HCT116 (cell line): ENCODE measurements around the gene LKAAEAR1. TPM values are rescaled to one million over a fixed set of nuclear protein-coding genes. Genes with fewer than 3 reads are reported as not detected.

Experiments used
- ATAC-seq: fragments of 200-7000 bp; cut with Tn5 transposase; 2 replicates; pipeline ENCODE4 v1.9.1; 2020; ENCODE audit warnings: mild to moderate bottlenecking, moderate library complexity
- BruUV-seq: library from RNA; stranded (reverse); fragments of 400-500 nt; replicated peaks from 2 replicates; lab custom pipeline; 2021; lab: Mats Ljungman, UMichigan
- CTCF ChIA-PET: fragments of 300-600 bp; sonication (Branson Sonifier 250); formaldehyde crosslinking; loops from one replicate; lab custom pipeline; 2021; ENCODE audit warnings: antibody characterized with exemption; lab: Charles Lee
- POLR2A ChIA-PET: fragments of 300-600, 350-600 bp; sonication (Branson Sonifier 250); formaldehyde crosslinking; loops from one replicate; lab custom pipeline; 2021; ENCODE audit warnings: antibody characterized with exemption; lab: Charles Lee
- RAD21 ChIA-PET, 2 experiments: fragments of 300-600 bp; sonication (Branson Sonifier 250); formaldehyde crosslinking; loops; one replicate each; lab custom pipeline; 2023; ENCODE audit warnings: low total read pairs in 2 of 2; ENCODE audit not compliant: uncharacterized antibody in 2 of 2, unreplicated experiment in 2 of 2, low non-redundant PET in 1 of 2; lab: Charles Lee
- DNase-seq: peaks from one replicate; pipeline ENCODE4 v3.0.0-alpha.2; 2010; ENCODE audit warnings: low read depth, low spot score
- H2AFZ ChIP-seq: fragments of 200-600 bp; shearing (Covaris generic), sonication (generic); 2 replicates; pipeline ENCODE4 v1.6.1; 2017; ENCODE audit warnings: low read depth, mixed run types, mixed read lengths, antibody characterized with exemption, low read length; ENCODE audit not compliant: poor library complexity, severe bottlenecking
- H3K27ac ChIP-seq: 2 replicates; pipeline ENCODE4 v1.5.1; 2012; ENCODE audit warnings: low read depth, low read length
- H3K27me3 ChIP-seq: fragments of 200-600 bp; sonication (generic); 2 replicates; pipeline ENCODE4 v1.6.1; 2016; ENCODE audit warnings: mixed run types, low read length, mixed read lengths; ENCODE audit not compliant: insufficient read depth
- H3K36me3 ChIP-seq, 2 experiments: fragments of 200-500 bp in 1 of 2; fragments of 200-600 bp in 1 of 2; sonication (Bioruptor generic) in 1 of 2; sonication (generic) in 1 of 2; 2 replicates each; pipeline versions ENCODE4 v1.5.1 to v1.6.1; 2014 to 2016; ENCODE audit warnings: low read length in 2 of 2, inconsistent platforms in 1 of 2, mixed read lengths in 1 of 2, mixed run types in 1 of 2; ENCODE audit not compliant: insufficient read depth in 2 of 2, control insufficient read depth in 1 of 2
- H3K4me1 ChIP-seq, 2 experiments: fragments of 200-600 bp in 1 of 2; sonication (generic) in 1 of 2; 2 replicates each; pipeline versions ENCODE4 v1.5.1 to v1.6.1; 2012 to 2017; ENCODE audit warnings: low read length in 2 of 2, inconsistent platforms in 1 of 2, mild to moderate bottlenecking in 1 of 2, mixed read lengths in 1 of 2, mixed run types in 1 of 2, moderate library complexity in 1 of 2; ENCODE audit not compliant: insufficient read depth in 2 of 2, control insufficient read depth in 1 of 2
- H3K4me2 ChIP-seq: fragments of 200-600 bp; sonication (generic); 2 replicates; pipeline ENCODE4 v1.6.1; 2017; ENCODE audit warnings: mixed run types, low read length, mixed read lengths
- H3K4me3 ChIP-seq, 2 experiments: fragments of 200-600 bp in 1 of 2; sonication (generic) in 1 of 2; replicated peaks in 1 of 2; 2 replicates each; pipeline ENCODE4 v1.5.1; 2011 to 2016; ENCODE audit warnings: low read length in 2 of 2, control low read depth in 1 of 2, low read depth in 1 of 2, mild to moderate bottlenecking in 1 of 2, mixed read lengths in 1 of 2, mixed run types in 1 of 2
- H3K79me2 ChIP-seq: fragments of 200-600 bp; sonication (generic); 2 replicates; pipeline ENCODE4 v1.6.1; 2017; ENCODE audit warnings: mild to moderate bottlenecking, mixed run types, low read length, moderate library complexity, mixed read lengths; ENCODE audit not compliant: insufficient read depth
- H3K9ac ChIP-seq: fragments of 200-600 bp; sonication (generic); 2 replicates; pipeline ENCODE4 v1.6.1; 2016; ENCODE audit warnings: low read length, mixed read lengths
- H3K9me2 ChIP-seq: fragments of 200-600 bp; sonication (generic), shearing (Covaris generic); 2 replicates; pipeline ENCODE4 v1.6.1; 2017; ENCODE audit warnings: mixed run types, mild to moderate bottlenecking, moderate library complexity; ENCODE audit not compliant: insufficient read depth
- H3K9me3 ChIP-seq, 2 experiments: fragments of 200-500 bp in 1 of 2; fragments of 200-600 bp in 1 of 2; sonication (Bioruptor generic) in 1 of 2; sonication (generic) in 1 of 2; 2 replicates each; pipeline ENCODE4 v1.6.1; 2014 to 2017; ENCODE audit warnings: low read length in 2 of 2, mixed read lengths in 2 of 2, inconsistent platforms in 1 of 2, low read depth in 1 of 2, mild to moderate bottlenecking in 1 of 2, mixed run types in 1 of 2, moderate library complexity in 1 of 2; ENCODE audit not compliant: control insufficient read depth in 1 of 2, insufficient read depth in 1 of 2
- H4K20me1 ChIP-seq: fragments of 200-600 bp; sonication (generic), shearing (Covaris generic); 2 replicates; pipeline ENCODE4 v1.6.1; 2017; ENCODE audit warnings: mixed run types, mild to moderate bottlenecking, moderate library complexity; ENCODE audit not compliant: insufficient read depth
- ATF3 ChIP-seq: IDR thresholded peaks from 2 replicates; pipeline ENCODE4 v1.6.1; 2012
- CBX3 ChIP-seq: IDR thresholded peaks from 2 replicates; pipeline ENCODE4 v1.6.1; 2012; ENCODE audit warnings: low read depth
- CEBPB ChIP-seq: IDR thresholded peaks from 2 replicates; pipeline ENCODE4 v1.6.1; 2012; ENCODE audit warnings: low read depth
- ELF1 ChIP-seq: IDR thresholded peaks from 2 replicates; pipeline ENCODE4 v1.6.1; 2012; ENCODE audit warnings: low read depth, borderline replicate concordance
- EZH2 ChIP-seq: fragments of 200-600 bp; sonication (generic); IDR thresholded peaks from 2 replicates; pipeline ENCODE4 v1.6.1; 2017; ENCODE audit warnings: antibody characterized with exemption, mixed run types
- EZH2phosphoT487 ChIP-seq: fragments of 200-600 bp; IDR thresholded peaks from 2 replicates; pipeline ENCODE4 v1.6.1; 2018; ENCODE audit warnings: antibody characterized with exemption, borderline replicate concordance
- JUND ChIP-seq: IDR thresholded peaks from 2 replicates; pipeline ENCODE4 v1.6.1; 2012
- POLR2A ChIP-seq: IDR thresholded peaks from 2 replicates; pipeline ENCODE4 v1.7.0; 2011; ENCODE audit warnings: borderline replicate concordance; ENCODE audit not compliant: insufficient read depth, insufficient read length; ENCODE audit errors: extremely low read depth
- RAD21 ChIP-seq: IDR thresholded peaks from 2 replicates; pipeline ENCODE4 v1.6.1; 2012; ENCODE audit warnings: low read depth, mild to moderate bottlenecking
- REST ChIP-seq: IDR thresholded peaks from 2 replicates; pipeline ENCODE4 v1.6.1; 2012; ENCODE audit warnings: low read depth
- SP1 ChIP-seq: IDR thresholded peaks from 2 replicates; pipeline ENCODE4 v1.6.1; 2012; ENCODE audit warnings: low read depth
- SRF ChIP-seq: IDR thresholded peaks from 2 replicates; pipeline ENCODE4 v1.6.1; 2012; ENCODE audit warnings: low read depth
- TCF7L2 ChIP-seq: IDR thresholded peaks from 2 replicates; pipeline ENCODE4 v1.7.0; 2011; ENCODE audit warnings: borderline replicate concordance, inconsistent platforms; ENCODE audit not compliant: insufficient read depth, insufficient read length; ENCODE audit errors: extremely low read depth
- YY1 ChIP-seq: IDR thresholded peaks from 2 replicates; pipeline ENCODE4 v1.6.1; 2011; ENCODE audit warnings: low read length, low read depth, moderate library complexity, mild to moderate bottlenecking; ENCODE audit not compliant: insufficient replicate concordance; ENCODE audit errors: extremely low read depth
- ZFX ChIP-seq: fragments of 450-650 bp; IDR thresholded peaks from 2 replicates; pipeline ENCODE4 v1.6.1; 2017
- ZNF274 ChIP-seq: fragments of 200-500 bp; sonication (Bioruptor generic); IDR thresholded peaks from 2 replicates; pipeline ENCODE4 v1.6.1; 2014; ENCODE audit warnings: mild to moderate bottlenecking, low read depth, low read length, inconsistent platforms
- intact Hi-C: fragments of 100-400 bp; cut with micrococcal nuclease; formaldehyde crosslinking; loops from 2 replicates; pipeline ENCODE4 v1.10.0; 2022
- total RNA-seq: library from RNA; stranded (reverse); gene quantifications from one replicate; pipeline ENCODE4 v1.2.1, GENCODE V29; 2021; ENCODE audit not compliant: unreplicated experiment
- TF ChIP-seq, protein P1 (sequence below): IDR thresholded peaks from 2 replicates; pipeline ENCODE4 v1.6.1; 2012

Gene LKAAEAR1
- total RNA-seq, 1 experiment from 2014 or later = not detected

GRCh38 chr20:64056639-64056888 lies 27.6 kb downstream of the LKAAEAR1 start:
- TF ChIP-seq SP1 (no peak), JUND (no peak), REST (no peak), RAD21 (no peak), ATF3 (no peak), ZNF274 (no peak), ELF1 (no peak), POLR2A (no peak), CBX3 (no peak), EZH2 (no peak), YY1 (no peak), CEBPB (no peak), EZH2phosphoT487 (no peak), TCF7L2 (no peak), SRF (no peak), ZFX (no peak)
- TF ChIP-seq, protein P1, sequence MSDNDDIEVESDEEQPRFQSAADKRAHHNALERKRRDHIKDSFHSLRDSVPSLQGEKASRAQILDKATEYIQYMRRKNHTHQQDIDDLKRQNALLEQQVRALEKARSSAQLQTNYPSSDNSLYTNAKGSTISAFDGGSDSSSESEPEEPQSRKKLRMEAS = no peak
- TF ChIP-seq, all 23 proteins: peak for 0
- RAD21 ChIA-PET = no interaction called here
- Histone ChIP-seq H3K4me3 (no peak overlapping the region), H3K9ac (no peak overlapping the region), H3K9me2 (no peaks in the 10 kb centered on the region), H4K20me1 (no peaks in the 10 kb centered on the region), H3K79me2 (no peaks in the 10 kb centered on the region), H3K27me3 (no peaks in the 10 kb centered on the region), H3K9me3 (no peaks in the 10 kb centered on the region), H2AFZ (no peak overlapping the region), H3K27ac (no peak overlapping the region; the same call in 1 of the 2 replicates), H3K36me3 (no peaks in the 10 kb centered on the region), H3K4me2 (no peak overlapping the region), H3K4me1 (peaks cover 9 to 32% of the 10 kb centered on the region in 2 experiments; a peak in 3 of 4 replicates)
- CTCF ChIA-PET = no interaction called here
- intact Hi-C loops = loop anchor here (2.0 to 10.0 kb wide), 2 partner anchors 76 to 352 kb away; partner anchors contain the start of genes ARFRP1, PRPF6 and ZGPAT
- POLR2A ChIA-PET = no interaction called here
- ATAC-seq (no peak), DNase-seq (no peak)
- BruUV-seq = no TSS peak
